HG03108 (cell line): ENCODE results near the gene MPZL2.
"Not testable (repeated sequence)": the region's sequence is repeated elsewhere in the genome, so short reads cannot be mapped to it uniquely, and the experiment has no call there.

Experiments used
- ATAC-seq: cut with Tn5 transposase; IDR thresholded peaks from one replicate; pipeline ENCODE4 v1.9.1; 2021; ENCODE audit warnings: moderate library complexity; ENCODE audit not compliant: unreplicated experiment

The MPZL2 gene

DNA sequence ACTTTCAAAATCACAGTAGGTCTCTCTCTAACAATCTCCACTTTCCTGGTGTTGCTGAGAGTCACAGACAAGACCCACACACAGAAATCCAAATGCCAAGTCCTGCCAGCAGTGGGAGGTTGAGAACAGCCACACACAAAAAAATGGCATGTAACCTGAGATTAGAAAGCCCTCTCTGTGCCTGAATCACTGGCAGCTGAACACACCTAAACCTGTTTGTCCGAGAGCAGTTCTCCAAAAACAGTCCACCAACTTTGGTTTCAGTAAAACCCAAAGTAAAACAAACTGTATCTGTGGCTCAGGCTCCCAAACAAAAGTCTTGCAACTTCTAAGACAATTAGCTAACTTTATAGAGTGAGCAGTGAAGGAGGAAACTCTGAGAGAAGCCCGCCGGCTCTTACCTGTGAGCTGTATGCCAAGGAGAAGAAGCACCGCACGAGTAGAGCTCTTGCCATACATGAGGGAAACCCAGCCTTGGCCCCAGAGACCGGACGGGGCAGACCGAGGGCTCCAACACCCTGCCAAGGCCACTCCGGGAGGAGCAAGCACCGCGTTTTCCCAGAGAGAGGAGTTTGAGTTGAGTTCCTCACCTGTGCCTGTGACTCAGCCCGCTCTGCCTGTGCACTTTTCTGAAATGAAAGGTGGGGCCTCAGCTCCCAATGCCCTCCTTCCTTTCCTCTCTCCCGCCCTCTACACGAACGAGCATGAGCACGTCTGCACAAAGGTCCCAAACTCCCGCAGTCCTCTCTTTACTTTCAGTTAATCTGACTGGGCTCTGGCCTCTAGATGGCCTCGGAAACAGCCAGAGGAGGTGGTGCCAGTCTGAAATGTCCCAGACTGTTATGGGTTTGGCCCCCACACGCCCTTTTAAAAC lies at the start of gene MPZL2:
Gene MPZL2 (minus strand): TSS at position 603 of the 874 bp plus-strand sequence. CDS start 144 bp downstream, at position 459.
- no peak for ATAC-seq

DNA sequence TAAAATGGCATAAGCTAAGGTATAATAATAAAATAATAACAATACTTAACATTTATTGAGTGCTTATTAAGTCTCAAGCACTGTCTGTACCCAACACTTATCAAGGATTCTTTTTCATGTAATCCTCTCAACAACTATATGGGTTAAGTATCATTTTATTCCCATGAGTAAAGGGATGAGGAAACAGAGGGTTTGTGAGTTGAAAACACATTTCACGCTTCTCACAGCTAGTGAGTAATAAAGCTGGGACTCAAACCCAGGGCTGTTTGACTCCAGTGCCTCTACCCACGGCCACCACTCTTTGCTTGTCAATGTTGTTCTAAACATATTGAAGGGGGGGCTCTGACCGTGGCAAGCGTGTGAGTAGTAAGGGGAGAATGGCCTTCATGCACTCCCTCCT lies 49.1 kb upstream of the MPZL2 start:
- no peak for ATAC-seq

DNA sequence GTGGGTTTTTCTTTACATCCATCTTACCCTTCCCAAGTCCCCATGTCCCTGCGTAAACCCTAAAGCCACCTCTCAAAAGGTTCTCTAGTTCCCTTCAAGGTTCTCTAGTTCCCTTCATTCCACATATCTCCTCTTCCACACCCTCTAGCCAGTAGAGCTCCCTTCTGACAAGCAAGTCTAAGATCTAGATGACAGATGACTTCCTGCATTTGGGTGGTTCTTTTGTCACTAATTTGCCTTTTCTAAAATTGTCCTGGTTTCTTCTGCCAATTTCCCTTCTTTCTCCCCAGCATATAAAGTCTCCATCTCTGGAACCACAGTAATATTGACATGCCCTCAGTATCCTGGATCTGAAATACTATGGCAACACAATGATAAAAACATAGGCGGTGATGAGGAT lies 48.2 kb upstream of the MPZL2 start:
- ATAC-seq: no peak

DNA sequence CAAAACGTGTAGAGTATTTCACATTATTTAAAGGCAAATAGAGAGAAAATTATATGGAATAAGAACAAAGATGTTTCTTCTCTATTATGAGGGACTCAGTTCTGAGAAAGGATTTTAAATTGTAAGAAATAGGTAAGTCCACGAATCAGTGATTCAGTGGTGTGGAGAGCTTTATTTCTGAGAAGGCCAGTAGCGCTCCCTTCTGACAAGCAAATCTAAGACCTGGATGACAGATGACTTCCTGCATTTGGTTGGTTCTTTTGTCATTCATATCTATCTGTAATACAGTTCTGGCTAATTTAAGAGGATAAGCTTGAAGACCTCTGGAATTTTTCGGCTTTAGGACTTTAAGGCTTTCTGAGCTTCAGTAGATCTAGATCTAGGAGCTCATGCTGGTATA lies 47.4 kb upstream of the MPZL2 start:
- ATAC-seq: no peak

DNA sequence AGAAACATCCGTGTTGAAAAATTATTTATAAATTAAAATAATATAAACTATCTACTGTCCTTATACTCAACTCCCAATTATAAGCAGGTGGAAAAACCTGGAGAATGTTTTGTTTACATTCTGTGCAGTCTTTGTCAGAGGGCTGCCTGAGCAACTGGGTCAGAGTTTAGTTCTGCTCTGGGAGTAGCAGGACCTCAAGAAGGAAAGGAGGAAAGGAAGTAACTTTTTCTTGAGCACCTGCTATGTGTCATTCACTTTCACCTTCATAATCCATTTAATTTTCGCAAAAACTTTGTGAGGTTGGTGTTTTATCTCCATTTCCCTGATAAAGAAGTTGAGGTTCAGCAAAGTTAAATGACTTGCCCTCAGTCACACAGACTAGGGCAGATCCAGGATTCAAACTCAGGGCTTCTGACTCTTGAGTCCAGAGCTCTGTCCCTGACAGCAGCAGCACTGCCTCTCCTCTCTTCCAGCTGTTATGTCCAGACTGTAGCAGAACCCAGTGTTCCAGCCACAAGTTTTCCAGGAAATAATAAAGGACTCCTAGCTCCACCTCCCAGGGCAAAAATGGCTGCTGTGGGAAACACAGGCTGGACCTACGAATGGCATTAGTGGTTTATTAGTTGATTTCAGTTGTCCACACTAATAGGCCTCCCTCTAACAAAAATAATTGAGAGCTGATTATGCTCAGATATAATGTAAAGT lies 46.8 kb upstream of the MPZL2 start:
- no peak for ATAC-seq

DNA sequence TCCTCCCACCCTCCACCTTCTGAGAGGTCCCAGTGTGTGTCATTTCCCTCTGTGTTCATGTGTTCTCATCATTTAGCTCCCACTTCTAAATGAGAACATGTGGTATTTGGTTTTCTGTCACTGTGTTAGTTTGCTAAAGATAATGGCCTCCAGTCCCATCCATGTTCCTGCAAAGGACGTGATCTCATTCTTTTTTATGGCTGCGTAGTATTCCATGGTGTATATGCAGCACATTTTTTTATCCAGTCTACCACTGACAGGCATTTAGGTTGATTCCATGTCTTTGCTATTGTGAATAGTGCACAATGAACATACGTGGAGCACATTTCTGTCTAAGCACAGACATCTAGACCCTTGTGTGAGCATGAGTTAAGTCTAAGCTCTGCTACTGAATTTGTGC lies 46.2 kb upstream of the MPZL2 start:
- no peak for ATAC-seq

DNA sequence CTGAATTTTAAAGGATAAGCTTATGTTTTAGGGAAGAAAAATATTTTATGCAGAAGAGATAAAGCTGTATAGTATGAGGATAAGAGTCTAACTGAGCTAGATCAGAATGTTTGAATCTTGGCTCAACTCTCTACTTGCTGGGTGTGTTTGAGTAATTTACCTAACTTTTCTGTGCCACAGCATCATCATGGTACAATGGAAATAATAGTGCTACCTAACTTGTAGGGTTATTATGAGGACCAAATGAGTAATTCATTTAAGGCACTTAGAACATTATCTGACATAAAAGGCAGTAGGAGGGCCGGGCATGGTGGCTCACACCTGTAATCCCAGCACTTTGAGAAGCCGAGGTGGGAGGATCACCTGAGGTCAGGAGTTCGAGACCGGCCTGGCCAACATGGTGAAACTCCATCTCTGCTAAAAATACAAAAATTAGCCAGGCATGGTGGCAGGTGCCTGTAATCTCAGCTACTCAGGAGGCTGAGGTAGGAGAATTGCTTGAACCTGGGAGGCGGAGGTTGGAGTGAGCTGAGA lies 45.0 kb upstream of the MPZL2 start:
- ATAC-seq: not testable (repeated sequence)

DNA sequence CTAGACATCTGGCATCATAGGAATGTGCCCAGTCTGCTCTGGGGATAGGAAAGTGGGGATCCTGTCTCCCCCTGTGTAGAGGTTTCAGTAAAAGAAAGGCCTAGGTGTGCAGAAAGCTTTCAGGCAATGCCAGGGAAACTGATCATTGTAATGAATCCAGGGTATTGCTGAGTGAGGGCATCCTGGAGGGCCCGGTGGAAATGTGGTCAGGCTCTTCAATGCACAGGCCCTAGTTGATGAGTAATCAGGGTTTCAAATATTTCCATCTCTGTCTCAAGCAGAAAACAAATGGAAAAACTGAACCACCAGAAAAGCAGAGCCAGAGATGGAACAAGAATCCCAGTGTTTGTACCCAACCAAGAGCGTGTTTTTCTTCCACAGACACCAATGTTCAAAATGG lies 42.5 kb upstream of the MPZL2 start:
- no peak for ATAC-seq

DNA sequence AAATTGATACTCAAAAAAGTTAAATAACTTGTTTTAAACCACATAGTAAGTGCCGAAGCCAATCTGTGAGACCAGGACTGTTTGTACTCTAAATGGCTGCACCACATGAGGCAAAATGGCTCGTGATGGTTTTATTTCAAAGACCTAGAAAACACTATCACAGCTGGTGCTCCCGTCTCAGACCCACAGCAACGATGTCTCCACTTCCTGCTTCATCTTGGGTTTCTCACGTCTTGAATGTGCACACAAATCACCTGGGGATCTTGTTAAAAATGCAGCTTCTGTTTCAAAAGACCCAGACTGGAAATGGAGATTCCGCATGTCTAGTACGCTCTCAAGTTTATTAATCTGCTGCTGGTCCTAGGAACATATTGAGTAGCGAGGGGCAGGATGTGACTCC lies 41.6 kb upstream of the MPZL2 start:
- no peak for ATAC-seq

DNA sequence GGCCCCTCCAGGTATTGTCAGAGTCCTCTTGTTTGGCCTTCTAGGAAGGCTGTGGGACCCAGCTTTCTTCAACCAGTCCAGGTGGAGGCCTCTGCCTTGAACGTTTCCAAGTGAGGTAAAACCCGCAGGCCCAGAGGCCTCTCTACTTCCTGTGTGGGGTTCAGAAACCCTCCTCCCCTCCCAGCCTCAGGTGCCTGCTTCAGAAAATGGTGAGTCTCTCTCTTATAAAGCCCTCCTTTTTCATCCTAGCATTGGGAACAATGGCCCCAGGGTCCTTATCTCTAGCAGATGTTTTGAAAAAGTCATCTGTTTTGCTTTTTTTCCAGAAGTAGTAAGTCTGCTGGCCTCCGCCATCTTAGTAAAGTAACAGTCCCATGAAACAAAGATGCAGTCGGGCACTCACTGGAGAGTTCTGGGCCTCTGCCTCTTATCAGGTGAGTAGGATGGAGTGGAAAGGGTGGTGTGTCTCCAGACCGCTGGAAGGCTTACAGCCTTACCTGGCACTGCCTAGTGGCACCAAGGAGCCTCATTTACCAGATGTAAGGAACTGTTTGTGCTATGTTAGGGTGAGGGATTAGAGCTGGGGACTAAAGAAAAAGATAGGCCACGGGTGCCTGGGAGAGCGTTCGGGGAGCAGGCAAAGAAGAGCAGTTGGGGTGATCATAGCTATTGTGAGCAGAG lies 40.6 kb upstream of the MPZL2 start, which contains the start of gene CD3E:
Gene CD3E (plus strand): TSS at position 163 of the 681 bp plus-strand sequence. CDS start 223 bp downstream, at position 386.
- no peak for ATAC-seq

DNA sequence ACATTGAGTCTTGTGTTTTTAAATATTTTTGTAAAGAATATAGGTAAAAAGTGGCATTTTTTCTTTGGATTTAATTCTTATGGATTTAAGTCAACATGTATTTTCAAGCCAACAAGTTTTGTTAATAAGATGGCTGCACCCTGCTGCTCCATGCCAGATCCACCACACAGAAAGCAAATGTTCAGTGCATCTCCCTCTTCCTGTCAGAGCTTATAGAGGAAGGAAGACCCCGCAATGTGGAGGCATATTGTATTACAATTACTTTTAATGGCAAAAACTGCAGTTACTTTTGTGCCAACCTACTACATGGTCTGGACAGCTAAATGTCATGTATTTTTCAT lies 40.1 kb upstream of the MPZL2 start:
- ATAC-seq: no peak

DNA sequence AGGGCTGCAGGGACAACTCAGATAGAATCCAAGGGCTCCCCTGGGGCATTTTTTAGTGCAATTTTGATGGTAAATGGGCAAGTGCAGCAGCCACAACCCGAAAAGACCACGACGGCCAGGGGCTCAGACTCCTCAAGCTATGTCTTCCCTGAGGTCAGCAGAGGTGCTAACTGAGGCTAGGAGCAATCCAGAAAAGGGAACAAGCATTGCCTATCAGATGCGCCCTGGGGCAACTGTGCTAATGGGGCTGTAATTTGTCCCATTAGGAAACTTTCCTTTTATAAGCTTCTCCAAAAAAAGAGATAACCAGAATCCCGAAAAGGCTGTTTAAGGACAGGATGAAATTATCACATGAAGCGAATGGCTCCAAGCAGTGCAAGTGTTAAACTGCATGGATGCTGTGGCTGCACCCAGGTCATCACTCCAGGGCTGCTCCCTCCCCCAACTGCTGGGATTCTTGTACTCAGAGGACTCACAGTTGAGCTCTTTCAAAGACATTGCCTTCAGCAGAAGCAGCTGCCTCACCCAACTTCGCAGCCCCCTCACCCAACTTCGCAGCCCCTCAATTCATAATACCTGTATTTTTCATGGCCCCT lies 37.6 kb upstream of the MPZL2 start:
- ATAC-seq: no peak

DNA sequence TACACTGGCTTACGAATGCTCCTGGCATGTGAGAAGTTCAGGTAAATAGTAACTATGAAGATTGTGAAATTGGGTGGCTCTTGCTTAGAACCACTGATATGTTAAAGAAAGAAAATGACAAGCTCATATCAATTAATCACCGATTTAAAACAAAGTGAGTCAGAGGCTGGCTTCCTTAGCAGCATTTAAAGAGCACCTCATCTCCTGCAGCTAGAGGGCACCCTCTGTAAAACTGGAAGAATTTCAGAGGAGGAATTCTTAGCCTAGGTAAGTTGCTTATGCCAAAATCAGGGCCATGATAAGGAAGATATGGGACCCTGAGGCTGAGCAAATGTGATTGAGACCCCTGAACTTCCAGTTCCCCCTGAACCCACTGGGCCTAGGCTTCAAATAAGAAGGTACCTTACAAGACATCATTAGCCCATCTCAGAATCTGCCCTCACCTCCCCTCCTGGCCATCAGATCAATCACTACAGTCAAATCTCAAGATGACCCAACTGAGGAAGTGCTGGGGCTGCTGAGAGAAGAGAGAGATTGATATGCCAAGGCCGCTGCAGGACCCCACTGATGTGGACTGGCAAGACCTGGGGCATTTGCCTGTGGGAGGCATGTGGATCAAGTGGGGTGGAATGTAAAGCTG lies 31.8 kb upstream of the MPZL2 start:
- ATAC-seq: no peak

DNA sequence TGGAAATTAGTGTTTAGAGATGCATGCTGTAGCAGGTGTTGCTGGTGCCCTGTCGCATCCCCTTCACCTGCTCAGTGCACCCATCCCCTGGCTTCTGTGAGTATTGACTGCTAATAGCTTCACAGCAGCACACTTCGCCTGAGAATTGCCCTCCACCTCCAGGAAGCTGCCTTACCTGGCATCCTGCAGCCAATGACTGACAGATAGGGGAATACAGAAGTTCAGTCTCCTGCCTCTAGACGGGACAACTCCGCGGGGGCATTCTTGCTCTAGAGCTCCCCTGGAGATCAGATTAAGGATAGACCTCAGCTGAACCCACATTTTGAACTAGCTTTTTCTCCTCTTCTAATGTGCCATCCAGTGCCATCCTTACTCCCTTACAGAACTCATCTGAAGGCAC lies 31.1 kb upstream of the MPZL2 start:
- no peak for ATAC-seq

DNA sequence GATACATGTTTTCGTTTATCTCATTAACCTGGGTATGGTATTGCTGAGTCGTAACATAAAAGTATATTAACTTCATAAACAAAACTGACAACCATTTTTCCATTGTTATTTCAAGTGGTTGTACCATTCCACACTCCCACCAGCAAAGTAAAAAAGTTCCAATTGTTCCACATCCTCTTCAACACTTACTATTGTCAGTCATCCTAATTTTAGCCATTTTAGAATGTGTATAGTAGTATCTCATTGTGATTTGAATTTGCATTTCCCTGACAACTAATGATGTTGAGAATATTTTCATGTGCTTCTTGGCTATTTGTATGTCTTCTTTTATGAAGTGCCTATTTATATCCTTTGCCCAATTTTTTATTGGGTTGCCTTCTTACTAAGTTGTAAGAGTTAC lies 30.0 kb upstream of the MPZL2 start:
- no peak for ATAC-seq

DNA sequence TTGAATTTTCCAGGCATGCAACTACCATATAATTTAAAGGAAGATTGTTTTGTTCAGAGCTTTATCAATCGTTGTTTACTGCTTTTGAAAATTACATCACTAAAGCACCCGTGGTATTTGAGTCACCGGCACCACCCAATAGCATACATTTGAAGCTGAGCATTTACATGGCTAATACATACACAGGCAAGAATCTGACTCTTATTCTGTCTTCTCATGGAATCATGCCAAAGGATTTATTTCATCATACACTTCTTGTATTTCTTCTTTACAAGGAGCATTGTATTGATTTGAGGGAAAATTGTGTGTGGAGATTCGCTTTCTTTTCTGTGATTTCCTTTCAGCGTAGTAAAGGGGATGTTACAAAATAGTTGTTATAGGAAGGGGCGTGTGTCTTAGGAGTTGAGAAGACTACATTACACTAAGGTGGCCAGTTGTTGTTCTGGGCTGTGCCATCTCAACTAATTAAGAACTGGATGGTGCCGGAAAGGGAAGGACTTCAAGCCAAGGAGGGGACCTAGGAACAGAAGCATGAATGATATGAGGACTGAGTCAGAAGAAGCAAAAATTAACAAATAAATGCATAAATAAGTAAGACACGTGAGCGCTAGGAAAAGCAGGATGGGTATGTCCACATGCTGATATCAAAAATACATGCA lies 27.5 kb upstream of the MPZL2 start:
- ATAC-seq: no peak

DNA sequence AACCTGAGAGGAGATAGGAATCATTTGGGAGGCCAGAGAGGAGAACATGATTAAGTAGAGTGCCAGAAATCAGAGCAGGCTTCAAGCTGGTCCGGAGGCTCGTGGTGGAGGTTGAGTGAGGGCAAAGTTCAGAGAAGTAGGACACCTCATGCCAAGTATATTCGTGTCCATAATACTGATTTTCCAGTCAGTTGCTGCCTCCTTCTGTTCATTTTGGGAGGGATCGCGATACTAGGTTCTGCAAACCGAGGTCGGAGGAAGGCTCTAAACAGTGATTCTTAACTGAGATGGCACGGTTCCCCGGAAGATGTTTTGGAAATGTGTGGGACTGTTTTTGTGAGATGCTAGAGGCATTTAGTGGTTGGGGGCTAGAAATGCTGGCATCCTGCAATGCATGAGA lies 26.8 kb upstream of the MPZL2 start:
- ATAC-seq: no peak

DNA sequence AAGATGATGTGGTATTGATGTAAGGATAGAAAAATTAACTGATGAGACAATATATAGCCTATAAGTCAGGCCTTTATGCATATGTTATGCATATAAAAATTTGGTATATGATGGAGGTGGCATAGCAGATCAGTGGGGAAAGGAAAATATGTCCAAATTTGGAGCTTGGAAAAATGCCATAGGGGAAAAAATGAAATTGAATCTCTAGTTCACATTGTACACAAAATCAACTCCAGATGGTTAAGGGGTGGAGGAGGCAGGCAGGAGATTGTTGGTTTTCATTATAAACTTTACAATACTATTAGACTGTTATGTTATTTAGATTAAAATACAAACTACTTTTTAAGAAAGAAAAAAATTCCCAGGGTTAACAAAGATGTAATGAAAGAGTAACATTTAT lies 25.3 kb upstream of the MPZL2 start:
- no peak for ATAC-seq

DNA sequence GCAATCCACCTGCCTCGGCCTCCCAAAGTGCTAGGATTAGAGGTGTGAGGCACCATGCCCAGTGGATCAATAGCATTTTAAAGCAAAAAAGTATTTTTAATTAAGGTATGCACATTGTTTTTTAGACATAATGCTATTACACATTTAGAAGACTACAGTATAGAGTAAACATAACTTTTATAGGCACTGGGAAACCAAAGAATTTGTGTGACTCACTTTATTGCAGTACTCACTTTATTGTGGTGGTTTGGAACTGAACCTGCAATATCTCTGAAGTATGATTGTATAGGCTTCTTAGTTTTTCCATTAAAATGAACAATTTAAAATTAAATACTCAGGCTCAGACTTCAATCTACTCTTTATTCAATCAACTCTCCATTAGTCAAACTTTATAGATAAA lies 22.9 kb upstream of the MPZL2 start:
- no peak for ATAC-seq

DNA sequence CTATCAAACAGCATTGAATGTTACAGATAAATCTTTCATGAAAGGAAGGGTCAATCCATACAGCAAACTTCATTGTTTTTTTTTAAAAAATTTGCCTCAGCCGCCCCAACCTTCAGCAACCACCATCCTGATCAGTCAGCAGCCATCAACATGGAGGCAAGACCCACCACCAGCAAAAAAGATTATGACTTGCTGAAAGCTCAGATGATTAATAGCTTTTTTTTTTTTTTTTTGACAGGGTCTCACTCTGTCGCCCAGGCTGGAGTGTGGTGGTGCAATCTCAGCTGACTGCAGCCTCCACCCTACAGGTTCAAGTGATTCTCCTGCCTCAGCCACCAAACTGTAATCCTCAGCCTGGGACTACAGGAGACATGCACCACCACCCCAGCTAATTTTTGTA lies 22.4 kb upstream of the MPZL2 start:
- no peak for ATAC-seq
